DOHH2 (cell line): ENCODE data around the gene CLTA.

Source experiments
- H3F3A ChIP-seq: fragments of 200-600 bp; sonication (generic), shearing (Covaris generic); 2 replicates; pipeline ENCODE4 v1.6.0; 2016; ENCODE audit warnings: antibody characterized with exemption, mild to moderate bottlenecking; ENCODE audit not compliant: control insufficient read depth, insufficient read depth
- H3K27ac ChIP-seq: fragments of 200-600 bp; sonication (generic); 2 replicates; pipeline ENCODE4 v1.5.1; 2014; ENCODE audit warnings: low read depth, mild to moderate bottlenecking, low read length, moderate library complexity
- H3K27me3 ChIP-seq: fragments of 200-600 bp; sonication (generic); 2 replicates; pipeline ENCODE4 v1.6.1; 2014; ENCODE audit warnings: mild to moderate bottlenecking, low read length, mixed read lengths; ENCODE audit not compliant: control insufficient read depth
- H3K36me3 ChIP-seq: fragments of 200-600 bp; sonication (generic); 2 replicates; pipeline ENCODE4 v1.6.1; 2014; ENCODE audit warnings: mild to moderate bottlenecking, low read length, moderate library complexity, mixed read lengths; ENCODE audit not compliant: control insufficient read depth
- H3K4me1 ChIP-seq: fragments of 200-600 bp; sonication (generic); 2 replicates; pipeline ENCODE4 v1.6.1; 2014; ENCODE audit warnings: mild to moderate bottlenecking, low read length, mixed read lengths; ENCODE audit not compliant: control insufficient read depth
- H3K4me2 ChIP-seq: fragments of 200-600 bp; sonication (generic); 2 replicates; pipeline ENCODE4 v1.6.0; 2014; ENCODE audit warnings: mild to moderate bottlenecking, low read length, moderate library complexity
- H3K4me3 ChIP-seq: fragments of 200-600 bp; sonication (generic); 2 replicates; pipeline ENCODE4 v1.5.1; 2014; ENCODE audit warnings: mild to moderate bottlenecking, low read length, mixed read lengths
- H3K79me2 ChIP-seq: fragments of 200-600 bp; sonication (generic); 2 replicates; pipeline ENCODE4 v1.6.1; 2014; ENCODE audit warnings: mild to moderate bottlenecking, low read length, mixed read lengths; ENCODE audit not compliant: control insufficient read depth
- H3K9me2 ChIP-seq: fragments of 200-600 bp; sonication (generic); replicated peaks from 2 replicates; pipeline ENCODE4 v1.6.1; 2014; ENCODE audit warnings: mild to moderate bottlenecking, low read length, mixed read lengths; ENCODE audit not compliant: control insufficient read depth
- H3K9me3 ChIP-seq: fragments of 200-600 bp; sonication (generic); 2 replicates; pipeline ENCODE4 v1.6.1; 2014; ENCODE audit warnings: antibody characterized with exemption, low read length, mixed read lengths; ENCODE audit not compliant: control insufficient read depth, insufficient read depth
- H4K20me1 ChIP-seq: fragments of 200-600 bp; sonication (generic); 2 replicates; pipeline ENCODE4 v1.6.0; 2014; ENCODE audit warnings: low read depth, mild to moderate bottlenecking, antibody characterized with exemption, low read length, moderate library complexity; ENCODE audit not compliant: control insufficient read depth, insufficient read depth
- EZH2phosphoT487 ChIP-seq: fragments of 200-600 bp; sonication (generic); IDR thresholded peaks from 2 replicates; pipeline ENCODE4 v1.6.1; 2017; ENCODE audit warnings: borderline replicate concordance, mild to moderate bottlenecking, antibody characterized with exemption, low read length, moderate library complexity, mixed read lengths
- TF ChIP-seq, protein P1 (sequence below): fragments of 200-600 bp; sonication (generic); IDR thresholded peaks from one replicate; pipeline ENCODE4 v1.5.1; 2014; ENCODE audit warnings: antibody characterized with exemption, mild to moderate bottlenecking, low read depth, low read length; ENCODE audit not compliant: poor library complexity, severe bottlenecking

CLTA gene

DNA sequence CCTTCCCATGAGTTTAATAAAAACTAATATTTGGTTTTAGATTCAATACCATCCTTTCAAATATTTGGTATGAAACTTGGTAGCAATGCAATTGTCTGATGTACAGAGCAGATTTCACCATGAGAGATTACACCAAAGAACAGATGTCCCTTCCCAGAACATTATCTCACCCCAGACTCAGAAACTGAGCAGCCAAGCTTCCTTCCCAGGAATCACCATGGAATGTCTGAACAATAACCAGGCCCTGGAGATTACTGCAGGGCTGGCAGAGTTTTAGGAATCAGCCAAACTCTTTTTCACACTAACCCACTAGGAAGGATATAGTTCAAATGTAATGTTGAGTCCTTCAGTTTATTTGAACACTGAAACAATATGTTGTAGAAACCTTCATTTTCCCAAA lies 23.9 kb downstream of the CLTA start:
- H4K20me1 ChIP-seq: peaks cover 14% of the 10 kb centered on the region; the same call in 1 of the 2 replicates
- H3K4me2 ChIP-seq: no peak overlapping the region
- no peaks in the 10 kb centered on the region for H3K27me3 ChIP-seq
- peaks cover 10% of the 10 kb centered on the region for H3F3A ChIP-seq
- H3K36me3 ChIP-seq: peaks cover 89% of the 10 kb centered on the region
- TF ChIP-seq, protein P1, sequence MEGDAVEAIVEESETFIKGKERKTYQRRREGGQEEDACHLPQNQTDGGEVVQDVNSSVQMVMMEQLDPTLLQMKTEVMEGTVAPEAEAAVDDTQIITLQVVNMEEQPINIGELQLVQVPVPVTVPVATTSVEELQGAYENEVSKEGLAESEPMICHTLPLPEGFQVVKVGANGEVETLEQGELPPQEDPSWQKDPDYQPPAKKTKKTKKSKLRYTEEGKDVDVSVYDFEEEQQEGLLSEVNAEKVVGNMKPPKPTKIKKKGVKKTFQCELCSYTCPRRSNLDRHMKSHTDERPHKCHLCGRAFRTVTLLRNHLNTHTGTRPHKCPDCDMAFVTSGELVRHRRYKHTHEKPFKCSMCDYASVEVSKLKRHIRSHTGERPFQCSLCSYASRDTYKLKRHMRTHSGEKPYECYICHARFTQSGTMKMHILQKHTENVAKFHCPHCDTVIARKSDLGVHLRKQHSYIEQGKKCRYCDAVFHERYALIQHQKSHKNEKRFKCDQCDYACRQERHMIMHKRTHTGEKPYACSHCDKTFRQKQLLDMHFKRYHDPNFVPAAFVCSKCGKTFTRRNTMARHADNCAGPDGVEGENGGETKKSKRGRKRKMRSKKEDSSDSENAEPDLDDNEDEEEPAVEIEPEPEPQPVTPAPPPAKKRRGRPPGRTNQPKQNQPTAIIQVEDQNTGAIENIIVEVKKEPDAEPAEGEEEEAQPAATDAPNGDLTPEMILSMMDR: no peak
- TF ChIP-seq EZH2phosphoT487: no peak
- no peaks in the 10 kb centered on the region for H3K9me3 ChIP-seq
- no peak overlapping the region for H3K4me3 ChIP-seq
- no peaks in the 10 kb centered on the region for H3K4me1 ChIP-seq
- H3K27ac ChIP-seq: no peak overlapping the region
- H3K79me2 ChIP-seq: peaks cover 40% of the 10 kb centered on the region
- no peaks in the 10 kb centered on the region for H3K9me2 ChIP-seq

DNA sequence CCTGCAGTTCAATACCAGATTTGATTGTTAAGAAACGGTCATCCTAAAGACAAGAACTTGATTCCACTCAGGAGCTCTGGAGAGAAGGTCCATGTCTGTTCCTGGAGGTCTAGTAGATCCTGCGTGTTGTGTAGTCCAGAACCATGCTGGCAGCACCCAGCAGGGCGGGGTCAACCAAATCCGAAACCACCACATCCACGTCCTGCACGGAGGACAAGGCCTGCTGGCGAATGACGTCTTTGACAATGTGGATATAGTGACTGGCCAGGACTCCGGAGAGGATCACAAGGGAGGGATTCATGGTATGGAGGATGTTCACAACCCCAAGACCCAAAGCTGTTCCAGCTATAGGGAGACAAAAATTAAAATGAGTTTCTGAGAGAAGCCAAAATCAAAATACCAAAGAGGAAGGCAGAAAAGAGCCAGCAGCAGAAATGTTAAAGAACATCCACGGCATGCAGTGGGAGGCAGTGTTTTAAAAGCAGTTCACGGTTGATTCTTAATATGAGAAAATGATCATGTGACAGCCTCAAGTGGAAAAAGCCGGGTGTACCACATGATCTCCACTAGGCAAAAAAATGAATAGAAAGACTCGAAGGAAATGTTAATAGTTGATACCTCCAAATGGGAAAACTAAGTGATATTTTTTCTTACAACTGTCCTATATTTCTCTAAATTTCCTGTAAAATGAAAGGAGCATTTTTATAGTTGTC lies 26.7 kb downstream of the CLTA start:
- H3K4me2 ChIP-seq: no peak overlapping the region
- H3K27me3 ChIP-seq: no peaks in the 10 kb centered on the region
- H3K4me3 ChIP-seq: no peak overlapping the region
- no peaks in the 10 kb centered on the region for H3K9me2 ChIP-seq
- H4K20me1 ChIP-seq: peaks cover 11% of the 10 kb centered on the region; the same call in 1 of the 2 replicates
- peaks cover 89% of the 10 kb centered on the region for H3K36me3 ChIP-seq
- H3K4me1 ChIP-seq: no peaks in the 10 kb centered on the region
- H3K9me3 ChIP-seq: no peaks in the 10 kb centered on the region; the same call in 1 of the 2 replicates
- peaks cover 13% of the 10 kb centered on the region for H3K79me2 ChIP-seq
- H3K27ac ChIP-seq: no peak overlapping the region
- TF ChIP-seq, protein P1: no peak
- no peak for TF ChIP-seq EZH2phosphoT487
- peaks cover 10% of the 10 kb centered on the region for H3F3A ChIP-seq

DNA sequence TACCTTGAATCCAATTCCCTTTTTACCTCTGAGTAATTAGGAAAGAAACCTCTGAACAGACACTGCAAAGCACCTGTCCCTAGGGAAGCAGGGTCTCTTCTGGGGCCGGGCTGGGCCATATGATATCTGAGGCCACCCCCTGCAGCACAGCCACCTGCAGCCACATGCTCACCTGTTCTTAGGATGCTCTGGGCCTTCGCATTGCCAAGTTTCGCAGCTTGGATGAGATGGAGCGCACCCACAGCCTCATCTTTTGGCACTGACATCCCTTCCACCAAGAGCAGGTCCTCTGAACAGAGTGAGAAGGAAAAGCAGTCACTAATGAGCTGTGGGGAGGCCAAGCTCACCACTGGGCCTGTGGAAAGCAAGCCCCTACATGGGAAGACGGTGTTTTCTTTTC lies 27.3 kb downstream of the CLTA start:
- no peaks in the 10 kb centered on the region for H3K4me1 ChIP-seq
- H3K79me2 ChIP-seq: peaks cover 10% of the 10 kb centered on the region
- H3K4me2 ChIP-seq: no peak overlapping the region
- no peaks in the 10 kb centered on the region for H3K27me3 ChIP-seq
- H3K36me3 ChIP-seq: peaks cover 89% of the 10 kb centered on the region
- no peaks in the 10 kb centered on the region; the same call in 1 of the 2 replicates for H3K9me3 ChIP-seq
- peaks cover 9% of the 10 kb centered on the region; the same call in 1 of the 2 replicates for H4K20me1 ChIP-seq
- H3K4me3 ChIP-seq: no peak overlapping the region
- H3K27ac ChIP-seq: no peak overlapping the region
- TF ChIP-seq, protein P1: no peak
- no peak for TF ChIP-seq EZH2phosphoT487
- peaks cover 10% of the 10 kb centered on the region for H3F3A ChIP-seq
- no peaks in the 10 kb centered on the region for H3K9me2 ChIP-seq
